ENCODE results near the gene MYMK. TPM values are rescaled to one million over a fixed set of nuclear protein-coding genes. Genes with fewer than 3 reads are reported as not detected.
A peak's percentile ranks its signal among the peaks of the same experiment; 100 is the strongest.

The MYMK gene
- total and polyA plus RNA-seq, 12 donors = not detected

DNA sequence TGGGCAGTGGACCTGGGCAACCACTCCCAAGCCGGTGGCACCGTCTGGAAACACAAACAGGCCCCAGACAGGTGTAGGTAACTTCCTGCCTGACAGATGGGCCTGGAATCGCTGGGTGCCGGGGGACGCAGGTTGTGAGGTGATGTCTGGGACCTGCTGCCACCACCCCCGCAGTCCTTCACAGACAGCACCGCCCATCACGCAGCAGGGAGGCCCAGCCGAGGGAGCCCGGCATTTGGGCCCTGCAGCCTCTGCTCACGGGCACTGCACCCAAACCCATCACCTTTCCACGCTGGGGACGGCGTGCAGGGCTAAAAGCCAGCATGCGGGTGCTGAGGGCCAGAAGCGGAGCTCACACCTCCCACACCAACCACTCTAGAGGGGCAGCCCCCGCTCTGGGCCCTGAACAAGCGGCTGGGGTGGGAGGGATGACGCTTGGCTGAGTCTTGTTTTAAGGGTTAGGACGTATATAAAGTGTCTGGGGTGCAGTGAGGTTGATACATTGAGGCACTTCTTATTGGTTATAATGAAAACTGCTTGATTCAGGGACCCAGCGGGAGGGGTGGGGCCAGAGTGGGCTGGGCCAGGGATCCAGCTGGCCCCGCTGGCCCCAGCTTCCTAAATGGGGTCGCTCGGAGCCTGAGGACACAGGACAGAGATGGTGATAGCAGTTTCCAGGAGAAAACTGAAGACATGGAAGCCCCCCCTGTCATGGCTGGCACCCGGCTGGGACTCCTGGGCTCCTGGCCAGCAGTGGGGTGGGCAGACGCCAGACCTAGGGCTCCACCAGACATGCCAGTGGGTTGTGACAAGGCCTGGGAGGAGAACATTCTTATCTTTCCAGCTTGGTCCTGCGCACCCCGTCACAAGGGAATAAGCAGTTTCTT, 11.3 kb downstream of the MYMK start:
- whole genome bisulfite sequencing, 2 donors = 66 to 68% methylated on average over 28 of the region's 28 CpGs
- peak in 4 of 8 donors; percentile 7 to 17 (median 11) for ATAC-seq
- Histone ChIP-seq H3K4me3 (no peak overlapping the region), H3K36me3 (no peaks in the 10 kb centered on the region), H3K27ac (no peak overlapping the region), H3K9me3 (no peaks in the 10 kb centered on the region), H3K4me1 (peaks cover 7 to 36% (median 28%) of the 10 kb centered on the region in 9 donors), H3K27me3 (peaks cover 0 to 16% (median 0%) of the 10 kb centered on the region in 7 donors)
- DNase-seq = peak in 1 of 2 donors; percentile 43
- TF ChIP-seq, protein P1, sequence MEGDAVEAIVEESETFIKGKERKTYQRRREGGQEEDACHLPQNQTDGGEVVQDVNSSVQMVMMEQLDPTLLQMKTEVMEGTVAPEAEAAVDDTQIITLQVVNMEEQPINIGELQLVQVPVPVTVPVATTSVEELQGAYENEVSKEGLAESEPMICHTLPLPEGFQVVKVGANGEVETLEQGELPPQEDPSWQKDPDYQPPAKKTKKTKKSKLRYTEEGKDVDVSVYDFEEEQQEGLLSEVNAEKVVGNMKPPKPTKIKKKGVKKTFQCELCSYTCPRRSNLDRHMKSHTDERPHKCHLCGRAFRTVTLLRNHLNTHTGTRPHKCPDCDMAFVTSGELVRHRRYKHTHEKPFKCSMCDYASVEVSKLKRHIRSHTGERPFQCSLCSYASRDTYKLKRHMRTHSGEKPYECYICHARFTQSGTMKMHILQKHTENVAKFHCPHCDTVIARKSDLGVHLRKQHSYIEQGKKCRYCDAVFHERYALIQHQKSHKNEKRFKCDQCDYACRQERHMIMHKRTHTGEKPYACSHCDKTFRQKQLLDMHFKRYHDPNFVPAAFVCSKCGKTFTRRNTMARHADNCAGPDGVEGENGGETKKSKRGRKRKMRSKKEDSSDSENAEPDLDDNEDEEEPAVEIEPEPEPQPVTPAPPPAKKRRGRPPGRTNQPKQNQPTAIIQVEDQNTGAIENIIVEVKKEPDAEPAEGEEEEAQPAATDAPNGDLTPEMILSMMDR (IDR thresholded peaks at IDR 0.05) = no peak
- intact Hi-C loops (cut with DNase I) = no loop called here

DNA sequence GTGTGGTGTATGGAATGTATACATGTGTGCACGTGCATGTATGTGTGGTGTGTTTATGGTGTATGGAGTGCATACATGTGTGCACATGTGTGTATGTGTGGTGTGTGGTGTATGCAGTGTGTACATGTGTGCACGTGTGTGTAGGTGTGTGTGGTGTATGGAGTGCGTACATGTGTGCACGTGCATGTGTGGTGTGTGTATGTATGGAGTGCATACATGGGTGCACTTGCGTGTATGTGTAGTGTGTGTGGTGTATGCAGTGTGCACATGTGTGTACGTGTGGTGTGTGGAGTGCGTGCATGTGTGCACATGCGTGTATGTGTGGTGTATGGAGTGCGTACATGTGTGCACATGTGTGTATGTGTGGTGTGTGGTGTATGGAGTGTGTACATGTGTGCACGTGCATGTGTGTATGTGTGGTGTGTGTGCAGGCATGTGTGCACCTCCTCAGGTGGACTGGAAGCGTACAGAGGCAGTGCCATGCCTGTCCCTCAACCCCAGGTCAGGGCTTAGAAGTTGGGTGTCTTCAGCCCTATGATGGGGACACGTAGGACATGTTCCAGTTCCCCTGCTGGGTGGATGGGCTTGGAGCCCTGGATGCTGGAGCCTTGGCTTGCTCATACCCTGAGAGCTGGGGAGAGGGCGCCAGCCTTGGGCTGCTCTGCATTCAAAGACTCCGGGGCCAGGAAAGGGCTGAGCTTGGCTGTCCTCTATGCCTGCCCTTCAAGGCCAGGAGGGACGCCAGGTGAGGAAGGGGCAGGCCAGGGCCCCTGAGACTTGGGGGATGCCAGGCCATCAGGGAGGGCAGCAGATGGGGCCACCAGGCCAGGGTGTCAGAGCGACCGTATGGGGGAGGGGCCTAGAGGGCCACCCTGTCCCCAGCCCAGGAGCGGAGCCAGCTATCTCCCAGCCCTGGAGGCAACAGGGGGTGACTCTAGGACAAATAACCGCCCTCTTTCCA, 12.2 kb downstream of the MYMK start:
- TF ChIP-seq, protein P1 (IDR thresholded peaks at IDR 0.05) = no peak
- Histone ChIP-seq H3K9me3 (no peaks in the 10 kb centered on the region), H3K4me1 (peaks cover 7 to 36% (median 28%) of the 10 kb centered on the region in 9 donors), H3K27ac (no peak overlapping the region), H3K36me3 (no peaks in the 10 kb centered on the region), H3K27me3 (peaks cover 0 to 16% (median 0%) of the 10 kb centered on the region in 7 donors), H3K4me3 (no peak overlapping the region)
- intact Hi-C loops (cut with DNase I) = no loop called here
- WGBS, 2 donors = 88% methylated on average over 19 of the region's 19 CpGs
- peak in 1 of 2 donors; percentile 8 for DNase-seq
- ATAC-seq = no peak

DNA sequence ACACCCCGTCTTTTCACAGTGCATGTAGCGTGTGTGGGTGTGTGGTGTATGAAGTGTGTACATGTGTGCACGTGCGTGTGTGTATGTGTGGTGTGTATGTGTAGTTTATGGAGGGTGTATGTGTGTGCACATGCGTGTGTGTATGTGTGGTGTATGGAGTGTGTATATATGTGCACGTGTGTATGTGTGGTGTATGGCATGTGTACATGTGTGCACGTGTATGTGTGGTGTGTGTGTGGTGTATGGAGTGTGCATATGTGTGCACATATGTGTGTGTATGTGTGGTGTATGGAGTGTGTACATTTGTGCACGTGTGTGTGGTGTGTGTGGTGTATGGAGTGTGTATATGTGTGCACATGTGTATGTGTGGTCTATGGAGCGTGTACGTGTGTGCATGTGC, 13.2 kb downstream of the MYMK start:
- TF ChIP-seq, protein P1 (IDR thresholded peaks at IDR 0.05) = no peak
- intact Hi-C loops (cut with DNase I) = no loop called here
- no peak overlapping the region for H3K4me3 ChIP-seq
- ATAC-seq (no peak), DNase-seq (no peak)
- no peaks in the 10 kb centered on the region for H3K36me3 ChIP-seq
- peaks cover 7 to 43% (median 31%) of the 10 kb centered on the region in 9 donors for H3K4me1 ChIP-seq
- H3K9me3 ChIP-seq = no peaks in the 10 kb centered on the region
- no peak overlapping the region for H3K27ac ChIP-seq
- 88 to 89% methylated on average over 10 of the region's 10 CpGs for WGBS, 2 donors
- peaks cover 0 to 13% (median 0%) of the 10 kb centered on the region in 7 donors for H3K27me3 ChIP-seq

DNA sequence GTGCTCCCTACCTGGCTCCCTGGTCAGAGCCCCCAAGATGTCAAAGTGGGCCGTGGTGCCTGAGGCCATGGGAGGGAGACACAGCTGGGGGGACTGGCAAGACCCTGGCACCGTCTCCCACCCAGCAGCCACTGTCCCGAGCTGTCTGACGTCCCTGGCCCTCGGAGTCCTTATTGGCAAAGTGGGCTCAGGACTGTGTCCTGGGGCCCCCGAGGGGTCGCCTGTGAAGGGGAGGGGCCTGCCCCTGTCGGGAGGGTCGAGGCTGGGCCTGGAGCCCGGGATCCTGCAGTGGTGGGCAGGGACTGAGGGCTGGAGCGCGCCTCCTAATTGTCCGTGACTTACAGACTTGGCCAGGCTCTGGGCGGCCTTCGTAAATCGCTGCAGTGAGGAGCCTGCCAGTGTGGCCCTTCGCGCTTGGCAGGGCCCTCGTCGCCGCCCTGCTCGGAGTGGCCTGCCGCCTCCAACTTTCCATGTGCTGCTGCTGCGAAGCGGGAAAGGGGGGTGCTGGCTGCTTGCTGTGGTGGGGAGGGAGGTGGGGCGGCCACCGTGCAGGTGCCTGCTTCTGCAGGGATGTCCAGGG, 13.7 kb downstream of the MYMK start:
- WGBS, 2 donors = 91 to 93% methylated on average over 26 to 27 of the region's 27 CpGs
- ATAC-seq (no peak), DNase-seq (no peak)
- Histone ChIP-seq H3K27me3 (peaks cover 0 to 7% (median 0%) of the 10 kb centered on the region in 7 donors), H3K9me3 (no peaks in the 10 kb centered on the region), H3K4me3 (no peak overlapping the region), H3K27ac (no peak overlapping the region), H3K4me1 (peaks cover 9 to 49% (median 37%) of the 10 kb centered on the region in 9 donors), H3K36me3 (no peaks in the 10 kb centered on the region)
- intact Hi-C loops (cut with DNase I) = no loop called here
- TF ChIP-seq, protein P1 (IDR thresholded peaks at IDR 0.05) = no peak

Data from heart right ventricle (tissue), 16 donors.